GM23248 (cell line): ENCODE results near the gene CD86.

Source experiments
- EZH2 ChIP-seq: fragments of 200-600 bp; sonication (generic); IDR thresholded peaks from 2 replicates; pipeline ENCODE4 v1.6.1; 2018; ENCODE audit warnings: antibody characterized with exemption, mild to moderate bottlenecking; ENCODE audit not compliant: insufficient read depth, poor library complexity, severe bottlenecking
- EZH2phosphoT487 ChIP-seq: fragments of 200-600 bp; sonication (generic); IDR thresholded peaks from 2 replicates; pipeline ENCODE4 v1.6.1; 2018; ENCODE audit warnings: antibody characterized with exemption, moderate library complexity, mild to moderate bottlenecking, low read depth; ENCODE audit not compliant: insufficient read depth

DNA sequence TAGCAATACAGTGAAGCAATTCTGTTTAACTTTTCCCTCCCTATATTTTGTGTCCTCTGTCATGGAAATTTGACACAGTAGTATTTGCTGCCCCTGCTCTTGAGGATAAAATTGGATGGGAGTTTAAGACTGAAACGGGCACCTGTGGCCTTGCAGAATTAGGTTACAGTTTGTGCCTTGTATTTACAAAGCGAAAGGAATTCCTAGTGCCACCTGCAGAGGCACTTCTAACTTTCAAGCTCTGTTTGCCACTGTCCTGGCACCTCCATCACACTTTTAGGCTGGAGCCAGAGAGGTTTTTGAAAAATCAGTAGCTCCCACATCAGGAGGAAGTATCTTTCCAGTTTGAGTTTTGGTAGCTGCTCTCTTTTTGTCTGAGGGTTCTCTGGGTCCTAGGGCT lies 39.5 kb downstream of the CD86 start:
- TF ChIP-seq EZH2phosphoT487 (no peak), EZH2 (no peak)
